ENCODE measurements around the gene SYT17.

Gene SYT17

DNA sequence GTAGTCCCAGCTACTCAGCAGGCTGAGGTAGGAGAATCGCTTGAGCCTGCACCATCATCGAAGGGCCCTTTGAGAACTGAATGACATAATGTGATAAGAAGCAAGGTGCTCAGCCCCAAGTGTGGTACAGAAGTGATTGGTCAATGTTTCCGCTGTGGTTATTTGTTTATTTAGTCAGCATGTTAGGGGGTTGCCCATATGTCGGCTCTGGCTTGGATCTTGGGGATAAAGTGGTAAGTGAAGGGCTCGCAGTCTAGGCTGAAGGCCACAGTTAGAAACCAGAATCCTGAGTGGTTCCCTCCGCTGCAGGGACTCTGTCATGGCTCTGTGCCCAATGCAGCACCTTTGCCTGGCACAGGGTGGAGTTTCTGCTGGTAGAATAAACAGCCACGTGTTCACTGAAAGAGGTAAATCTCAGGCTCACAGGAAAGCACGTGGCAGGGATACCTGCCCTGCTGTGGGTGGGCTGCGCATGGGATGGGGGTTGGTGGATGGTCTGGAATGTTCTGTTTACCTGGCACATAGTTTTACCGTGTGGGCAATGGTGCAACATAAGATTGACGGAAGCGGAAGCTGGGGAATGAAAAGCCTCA lies 35.4 kb downstream of the SYT17 start:
- no peak for DNase-seq (ENCODE audit: low read depth, low spot score)
- Histone ChIP-seq H3K9me3 (ENCODE audit: low read depth, low read length) (no peaks in the 10 kb centered on the region), H3K4me3 (no peak overlapping the region), H3K27ac (no peak overlapping the region), H3K9ac (ENCODE audit: insufficient read length) (no peak overlapping the region), H3K36me3 (ENCODE audit: insufficient read depth, low read length) (no peaks in the 10 kb centered on the region)
- TF ChIP-seq EZH2 (IDR thresholded peaks at IDR 0.05) (no peak), POLR2AphosphoS5 (IDR thresholded peaks at IDR 0.05; ENCODE audit: borderline replicate concordance, low read depth, low read length) (no peak), FOXP2 (optimal IDR thresholded peaks at IDR 0.05; ENCODE audit: control extremely low read depth, extremely low read length, insufficient read depth) (no peak)

DNA sequence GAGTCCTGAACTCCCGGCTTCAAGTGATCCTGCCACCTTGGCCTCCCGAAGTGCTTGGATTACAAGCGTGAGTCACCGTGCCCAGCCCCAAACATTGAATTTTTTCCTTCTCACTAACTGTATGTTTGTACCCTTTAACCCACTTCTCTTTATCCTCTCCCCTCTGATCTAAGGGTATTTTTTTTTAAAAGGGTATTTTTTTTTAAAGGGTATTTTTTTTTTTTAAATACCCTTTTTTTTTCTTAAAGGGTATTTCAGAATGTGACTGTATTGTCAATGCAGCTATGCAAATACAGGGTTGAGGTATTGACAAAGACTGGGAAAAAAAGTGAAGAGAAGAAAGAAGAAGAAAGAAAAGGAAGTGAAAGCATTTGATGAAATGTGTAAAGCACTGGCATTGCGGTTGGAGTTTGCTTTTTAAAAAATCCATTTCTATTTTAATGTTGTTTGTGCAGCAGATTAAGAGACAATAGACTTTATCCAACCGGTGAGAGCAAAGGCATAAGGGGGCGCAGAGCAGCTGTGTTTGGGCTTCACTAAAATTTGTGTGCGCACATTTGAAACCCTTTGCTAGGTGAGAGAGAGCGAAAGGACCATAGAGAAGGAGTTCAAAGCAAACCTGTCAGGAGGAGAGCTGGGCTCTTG lies 42.4 kb downstream of the SYT17 start:
- DNase-seq (ENCODE audit: low read depth, low spot score), result no peak
- no peaks in the 10 kb centered on the region for H3K36me3 ChIP-seq (ENCODE audit: insufficient read depth, low read length)
- no peak overlapping the region for H3K9ac ChIP-seq (ENCODE audit: insufficient read length)
- no peak overlapping the region for H3K4me3 ChIP-seq
- TF ChIP-seq FOXP2 (optimal IDR thresholded peaks at IDR 0.05; ENCODE audit: control extremely low read depth, extremely low read length, insufficient read depth) (no peak), POLR2AphosphoS5 (IDR thresholded peaks at IDR 0.05; ENCODE audit: borderline replicate concordance, low read depth, low read length) (no peak), EZH2 (IDR thresholded peaks at IDR 0.05) (no peak)
- no peak overlapping the region for H3K27ac ChIP-seq
- H3K9me3 ChIP-seq (ENCODE audit: low read depth, low read length), result no peaks in the 10 kb centered on the region

DNA sequence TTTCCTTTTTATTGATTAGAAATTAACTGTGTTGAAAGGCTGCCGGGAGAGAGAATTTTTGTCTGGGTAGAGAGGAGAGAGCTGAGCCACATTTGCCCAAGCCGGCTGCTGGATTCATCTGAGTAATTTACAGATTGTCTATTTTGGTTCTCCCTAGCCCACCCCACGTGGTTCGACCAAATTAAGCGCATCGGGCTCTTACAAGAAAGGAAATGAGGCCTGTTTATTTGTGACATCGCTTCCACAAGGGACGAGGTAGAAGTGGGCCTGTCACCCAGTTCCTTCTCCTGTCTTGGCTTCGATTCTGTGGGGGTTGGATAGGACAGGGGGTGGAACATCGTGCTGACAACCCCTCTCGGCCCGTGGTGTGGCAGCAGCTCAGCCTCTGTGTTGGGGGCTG lies 42.9 kb downstream of the SYT17 start:
- no peak for DNase-seq (ENCODE audit: low read depth, low spot score)
- no peak overlapping the region for H3K9ac ChIP-seq (ENCODE audit: insufficient read length)
- H3K4me3 ChIP-seq, result no peak overlapping the region
- no peak for TF ChIP-seq EZH2 (IDR thresholded peaks at IDR 0.05)
- TF ChIP-seq POLR2AphosphoS5 (IDR thresholded peaks at IDR 0.05; ENCODE audit: borderline replicate concordance, low read depth, low read length), result no peak
- no peak for TF ChIP-seq FOXP2 (optimal IDR thresholded peaks at IDR 0.05; ENCODE audit: control extremely low read depth, extremely low read length, insufficient read depth)
- H3K36me3 ChIP-seq (ENCODE audit: insufficient read depth, low read length), result no peaks in the 10 kb centered on the region
- no peak overlapping the region for H3K27ac ChIP-seq
- H3K9me3 ChIP-seq (ENCODE audit: low read depth, low read length), result no peaks in the 10 kb centered on the region

DNA sequence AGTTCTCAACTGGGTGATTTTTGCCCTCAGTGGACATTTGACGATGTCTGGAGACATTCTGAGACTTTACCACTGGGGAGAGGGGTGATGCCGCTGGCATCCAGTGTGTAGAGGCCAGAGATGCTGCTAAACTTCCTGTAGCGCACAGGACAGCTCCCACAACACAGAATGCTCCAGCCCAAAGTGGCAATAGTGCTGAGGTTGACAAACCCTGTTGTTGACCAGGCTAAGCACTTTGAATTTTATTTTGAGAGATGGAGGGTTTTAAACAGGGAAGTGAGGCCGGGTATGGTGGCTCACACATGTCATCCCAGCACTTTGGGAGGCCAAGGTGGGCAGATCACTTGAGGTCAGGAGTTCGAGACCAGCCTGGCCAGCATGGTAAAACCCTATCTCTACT lies 44.0 kb downstream of the SYT17 start:
- TF ChIP-seq POLR2AphosphoS5 (IDR thresholded peaks at IDR 0.05; ENCODE audit: borderline replicate concordance, low read depth, low read length), result no peak
- no peak for TF ChIP-seq FOXP2 (optimal IDR thresholded peaks at IDR 0.05; ENCODE audit: control extremely low read depth, extremely low read length, insufficient read depth)
- TF ChIP-seq EZH2 (IDR thresholded peaks at IDR 0.05), result no peak
- DNase-seq (ENCODE audit: low read depth, low spot score), result no peak
- no peaks in the 10 kb centered on the region for H3K9me3 ChIP-seq (ENCODE audit: low read depth, low read length)
- H3K36me3 ChIP-seq (ENCODE audit: insufficient read depth, low read length), result no peaks in the 10 kb centered on the region
- H3K27ac ChIP-seq, result no peak overlapping the region
- no peak overlapping the region for H3K4me3 ChIP-seq
- no peak overlapping the region for H3K9ac ChIP-seq (ENCODE audit: insufficient read length)

- no peak overlapping the region for H3K9ac ChIP-seq (ENCODE audit: insufficient read length)
- no peaks in the 10 kb centered on the region for H3K9me3 ChIP-seq (ENCODE audit: low read depth, low read length)
- no peak for TF ChIP-seq FOXP2 (optimal IDR thresholded peaks at IDR 0.05; ENCODE audit: control extremely low read depth, extremely low read length, insufficient read depth)
- no peak overlapping the region for H3K4me3 ChIP-seq
- H3K27ac ChIP-seq, result no peak overlapping the region
- DNase-seq (ENCODE audit: low read depth, low spot score), result no peak
- H3K36me3 ChIP-seq (ENCODE audit: insufficient read depth, low read length), result no peaks in the 10 kb centered on the region
These were observed 45.8 kb downstream of the SYT17 start for GRCh38 chr16:19213885-19214284.

DNA sequence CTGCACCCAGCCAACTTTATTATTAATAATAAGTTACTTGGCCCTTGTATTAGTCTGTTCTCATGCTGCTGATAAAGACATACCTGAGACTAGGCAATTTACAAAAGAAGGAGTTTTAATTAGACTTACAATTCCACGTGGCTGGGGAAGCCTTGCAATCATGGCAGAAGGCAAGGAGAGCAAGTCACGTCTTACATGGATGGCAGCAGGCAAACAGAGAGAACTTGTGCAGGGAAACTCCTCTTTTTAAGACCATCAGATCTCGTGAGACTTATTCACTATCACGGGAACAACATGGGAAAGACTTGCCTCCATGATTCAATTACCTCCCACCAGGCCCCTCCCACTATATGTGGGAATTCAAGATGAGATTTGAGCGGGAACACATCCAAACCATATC lies 47.7 kb downstream of the SYT17 start:
- H3K9ac ChIP-seq (ENCODE audit: insufficient read length), result no peak overlapping the region
- H3K4me3 ChIP-seq, result no peak overlapping the region
- no peak overlapping the region for H3K27ac ChIP-seq
- TF ChIP-seq EZH2 (IDR thresholded peaks at IDR 0.05) (no peak), POLR2AphosphoS5 (IDR thresholded peaks at IDR 0.05; ENCODE audit: borderline replicate concordance, low read depth, low read length) (no peak), FOXP2 (optimal IDR thresholded peaks at IDR 0.05; ENCODE audit: control extremely low read depth, extremely low read length, insufficient read depth) (no peak)
- H3K9me3 ChIP-seq (ENCODE audit: low read depth, low read length), result no peaks in the 10 kb centered on the region
- H3K36me3 ChIP-seq (ENCODE audit: insufficient read depth, low read length), result no peaks in the 10 kb centered on the region
- no peak for DNase-seq (ENCODE audit: low read depth, low spot score)

- Histone ChIP-seq H3K9ac (ENCODE audit: insufficient read length) (no peak overlapping the region), H3K9me3 (ENCODE audit: low read depth, low read length) (no peaks in the 10 kb centered on the region), H3K36me3 (ENCODE audit: insufficient read depth, low read length) (no peaks in the 10 kb centered on the region), H3K27ac (no peak overlapping the region), H3K4me3 (no peak overlapping the region)
- no peak for DNase-seq (ENCODE audit: low read depth, low spot score)
- TF ChIP-seq POLR2AphosphoS5 (IDR thresholded peaks at IDR 0.05; ENCODE audit: borderline replicate concordance, low read depth, low read length), result no peak
- no peak for TF ChIP-seq EZH2 (IDR thresholded peaks at IDR 0.05)
- no peak for TF ChIP-seq FOXP2 (optimal IDR thresholded peaks at IDR 0.05; ENCODE audit: control extremely low read depth, extremely low read length, insufficient read depth)
These were observed 50.5 kb downstream of the SYT17 start for GRCh38 chr16:19218581-19218980.

DNA sequence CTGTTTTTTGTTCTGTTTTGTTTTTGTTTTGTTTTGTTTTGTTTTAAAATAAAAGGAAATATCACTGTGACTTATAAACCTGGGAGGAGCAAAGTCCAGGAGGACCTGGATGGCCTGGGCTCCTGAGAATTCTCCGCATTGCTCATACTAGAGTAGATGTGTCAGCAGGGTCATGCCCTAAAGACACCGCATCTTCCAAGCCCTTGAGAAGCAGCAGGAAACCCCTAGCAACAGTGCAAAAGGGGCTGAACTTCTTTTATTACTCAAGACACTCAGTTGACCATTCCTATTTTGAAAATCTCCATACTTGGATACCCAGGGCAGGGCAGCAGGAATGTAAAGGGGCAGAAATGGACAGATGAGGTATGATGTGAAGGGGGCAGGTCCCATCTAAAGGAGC lies 51.8 kb downstream of the SYT17 start:
- no peaks in the 10 kb centered on the region for H3K9me3 ChIP-seq (ENCODE audit: low read depth, low read length)
- no peak overlapping the region for H3K9ac ChIP-seq (ENCODE audit: insufficient read length)
- H3K27ac ChIP-seq, result no peak overlapping the region
- no peak for DNase-seq (ENCODE audit: low read depth, low spot score)
- H3K36me3 ChIP-seq (ENCODE audit: insufficient read depth, low read length), result no peaks in the 10 kb centered on the region
- no peak for TF ChIP-seq POLR2AphosphoS5 (IDR thresholded peaks at IDR 0.05; ENCODE audit: borderline replicate concordance, low read depth, low read length)
- TF ChIP-seq FOXP2 (optimal IDR thresholded peaks at IDR 0.05; ENCODE audit: control extremely low read depth, extremely low read length, insufficient read depth), result no peak
- TF ChIP-seq EZH2 (IDR thresholded peaks at IDR 0.05), result no peak
- no peak overlapping the region for H3K4me3 ChIP-seq

Data from SK-N-MC (cell line).